EH (cell line): ENCODE measurements around the gene ITCH.
A peak's percentile ranks its signal among the peaks of the same experiment; 100 is the strongest.
"Not testable (repeated sequence)": the region's sequence is repeated elsewhere in the genome, so short reads cannot be mapped to it uniquely, and the experiment has no call there.

ENCODE experiments used
- DNase-seq: peaks from one replicate; pipeline ENCODE4 v3.0.0-alpha.2; 2015; ENCODE audit warnings: low read depth

Gene ITCH

DNA sequence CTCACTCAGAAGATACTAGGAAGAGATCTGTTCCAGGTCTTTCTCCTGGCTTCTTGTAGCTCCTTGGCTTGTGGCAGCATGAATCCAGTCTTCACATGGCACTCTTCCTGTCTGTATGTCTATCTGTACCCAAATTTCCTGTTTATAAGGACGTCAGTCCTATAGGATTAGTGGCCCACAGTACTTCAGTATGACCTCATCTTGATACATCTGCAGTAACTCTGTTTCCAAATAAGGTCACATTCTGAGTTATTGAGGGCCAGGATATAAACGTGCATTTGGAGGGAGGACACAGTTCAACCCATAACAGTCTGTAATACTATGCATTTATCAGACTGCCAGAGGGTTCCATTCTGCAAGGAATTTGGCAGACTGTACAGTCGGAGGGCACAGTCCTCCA, 95.6 kb downstream of the ITCH start:
- DNase-seq: peak; percentile 67

DNA sequence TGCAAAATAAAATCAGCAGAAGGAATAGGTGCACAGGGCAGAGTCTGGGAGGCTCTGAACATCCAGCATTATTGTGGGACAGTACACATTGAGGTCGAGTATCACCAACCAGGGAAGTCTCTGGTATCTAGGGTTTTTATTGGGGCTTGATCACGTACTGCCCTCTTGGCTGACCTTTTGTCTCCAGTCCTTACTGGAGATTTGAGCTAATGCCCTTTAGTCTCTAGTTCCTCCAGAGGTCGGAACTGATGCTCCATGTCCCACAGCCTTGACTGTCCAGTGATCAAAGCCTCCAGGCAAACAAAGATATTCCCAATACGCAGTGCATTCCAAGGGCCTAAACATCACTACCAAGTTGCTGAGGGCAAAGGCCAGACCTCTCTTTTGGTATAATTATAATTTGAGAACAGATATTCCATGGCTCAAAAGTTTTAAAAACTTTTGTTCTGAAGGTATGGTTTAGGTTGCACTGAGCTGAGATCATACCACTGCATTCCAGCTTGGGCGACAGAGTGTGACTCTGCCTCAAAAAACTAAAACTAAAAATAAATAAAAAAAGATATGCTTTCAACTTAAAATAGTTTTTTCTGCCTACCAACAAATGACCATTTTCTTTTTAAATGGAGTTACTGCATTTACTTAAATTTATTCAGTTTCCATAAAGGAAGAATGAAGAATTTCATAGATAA, 96.3 kb downstream of the ITCH start:
- peak; percentile 49 for DNase-seq

DNA sequence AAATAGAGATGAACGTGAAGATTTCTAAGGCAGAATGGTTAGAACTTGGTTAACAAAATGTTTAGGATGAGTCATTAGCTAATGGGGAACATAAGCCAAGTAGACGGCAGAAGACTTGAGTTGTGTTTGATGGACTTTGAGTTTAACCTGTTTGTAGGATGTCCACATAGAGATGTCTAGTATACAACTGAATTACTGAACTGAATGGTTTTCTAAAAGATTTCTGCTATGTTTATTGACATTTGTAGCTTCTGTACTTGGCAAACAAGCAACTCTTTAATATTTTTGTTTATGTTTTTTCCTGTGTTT, 98.7 kb downstream of the ITCH start:
- peak; percentile 19 for DNase-seq

DNA sequence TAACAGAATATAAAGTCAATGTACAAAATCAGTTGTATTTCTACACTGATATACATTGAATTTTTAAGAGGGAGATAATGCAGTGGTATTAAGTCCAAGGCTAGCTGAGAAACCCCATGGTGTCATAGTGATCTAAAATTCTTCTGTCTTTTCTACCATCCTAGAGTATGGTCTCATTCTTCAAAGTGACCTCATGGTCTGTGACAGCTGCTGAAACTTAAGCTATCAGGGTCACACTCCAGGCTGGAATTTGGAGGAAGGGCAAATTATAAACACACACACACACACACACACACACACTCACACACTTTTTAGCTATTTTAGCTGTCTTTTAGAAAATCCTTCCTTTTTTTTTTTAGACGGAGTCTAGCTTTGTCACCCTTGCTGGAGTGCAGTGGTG, 105.9 kb downstream of the ITCH start:
- peak; percentile 19 for DNase-seq

DNA sequence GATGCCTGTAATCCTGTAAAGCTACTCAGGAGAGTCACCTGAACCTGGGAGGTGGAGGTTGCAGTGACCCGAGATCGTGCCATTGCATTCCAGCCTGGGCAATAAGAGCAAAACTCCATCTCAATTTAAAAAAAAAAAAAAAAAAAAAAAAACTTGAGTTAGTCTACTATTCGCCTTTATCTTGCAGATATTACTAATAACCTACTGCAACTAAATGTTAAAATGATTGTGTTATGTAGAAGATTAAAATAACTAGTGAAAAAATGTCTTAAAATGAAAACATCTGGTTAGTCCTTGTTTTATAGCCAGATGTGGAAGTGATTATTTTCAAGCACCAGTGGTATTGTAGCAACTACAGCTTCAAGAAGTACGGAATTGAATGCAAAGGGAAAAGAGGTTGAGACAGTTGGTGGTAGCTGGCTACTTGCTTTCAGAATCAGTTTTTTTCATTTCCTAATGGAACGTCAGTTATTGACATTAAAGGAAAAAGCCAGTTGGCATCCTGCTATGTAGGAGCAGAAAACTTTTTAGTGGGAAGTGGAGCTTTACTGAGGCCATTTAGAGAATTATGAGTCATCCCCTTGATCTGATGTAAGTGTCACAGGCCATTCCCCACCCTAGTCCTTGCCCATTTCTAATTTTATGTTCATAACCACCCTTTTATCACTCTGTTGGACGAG, 109.3 kb downstream of the ITCH start:
- DNase-seq: peak; percentile 82

DNA sequence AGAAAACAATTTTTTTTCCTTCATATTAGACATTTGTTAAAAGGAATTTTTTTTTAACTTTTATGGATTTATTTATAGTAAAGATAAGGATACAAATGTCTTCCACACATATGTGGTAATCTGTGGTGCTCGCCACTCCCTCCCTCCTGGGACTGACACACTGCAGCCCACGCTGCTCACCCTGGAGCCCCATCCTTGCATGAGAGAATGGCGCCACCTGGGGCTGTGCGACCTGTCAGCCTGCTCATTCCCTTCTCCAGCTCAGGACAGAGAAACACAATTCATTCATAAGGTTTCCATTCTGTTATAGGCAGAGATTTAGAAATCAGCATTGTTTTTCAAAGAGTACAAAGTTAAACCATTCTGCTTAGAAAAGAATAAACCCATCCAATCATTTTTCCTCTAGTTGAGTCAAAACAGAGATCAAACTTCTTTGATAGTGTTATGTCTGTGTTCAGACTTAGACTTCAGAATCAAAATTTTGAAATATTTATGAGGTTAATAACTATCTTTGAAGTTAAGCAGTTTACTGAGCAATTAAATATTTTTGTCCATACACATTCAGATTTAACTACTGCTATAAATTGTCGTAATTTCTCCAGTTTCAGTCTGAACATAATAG, 110.3 kb downstream of the ITCH start:
- peak; percentile 41 for DNase-seq

DNA sequence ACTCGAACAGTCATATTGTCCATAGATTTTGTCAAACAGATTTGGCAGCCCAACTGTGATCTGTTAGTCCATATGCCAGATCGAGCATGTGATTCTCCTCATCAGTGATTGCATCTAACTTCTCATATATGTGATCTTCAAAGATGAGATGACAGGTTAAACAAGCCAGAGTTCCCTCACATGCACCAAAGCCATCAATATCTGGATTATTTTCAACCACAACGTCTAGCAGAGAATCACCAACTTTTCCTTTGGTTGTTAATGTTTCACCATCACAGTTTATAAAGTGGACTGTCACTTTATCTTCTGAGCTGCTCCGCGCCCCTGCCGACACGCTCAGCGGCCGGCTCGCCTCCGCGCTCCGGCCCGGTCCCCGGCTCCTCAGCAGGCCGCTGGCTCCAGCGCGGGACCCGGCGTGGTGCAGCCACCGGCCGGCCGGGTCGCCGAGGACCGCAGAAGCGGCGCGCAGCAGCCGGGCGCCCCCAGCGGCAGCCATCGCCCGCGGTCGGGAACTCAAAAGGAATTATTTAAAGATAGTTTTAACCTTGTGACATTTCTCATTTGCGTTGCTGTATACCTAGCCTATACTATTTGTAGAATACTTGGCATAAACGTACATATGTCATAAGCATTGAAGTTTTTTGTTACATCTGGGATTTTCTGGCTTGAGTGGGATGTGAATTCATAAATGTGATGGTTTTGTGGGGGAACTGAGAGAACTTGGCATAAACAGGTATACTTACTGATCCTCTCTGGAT, 113.1 kb downstream of the ITCH start:
- peak; percentile 62 for DNase-seq

DNA sequence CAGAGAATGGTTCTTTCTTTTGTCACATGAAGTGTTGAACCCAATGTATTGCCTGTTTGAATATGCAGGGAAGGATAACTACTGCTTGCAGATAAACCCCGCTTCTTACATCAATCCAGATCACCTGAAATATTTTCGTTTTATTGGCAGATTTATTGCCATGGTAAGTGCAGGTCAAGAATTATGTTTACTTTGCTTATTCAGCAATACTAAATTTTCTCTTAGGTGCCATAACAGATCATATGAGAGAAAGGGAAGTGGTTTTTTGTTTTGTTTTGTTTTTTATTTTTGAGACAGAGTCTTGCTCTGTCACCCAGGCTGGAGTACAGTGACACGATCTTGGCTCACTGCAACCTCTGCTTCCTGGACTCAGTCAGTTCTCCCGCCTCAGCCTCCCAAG, 116.6 kb downstream of the ITCH start:
- no peak for DNase-seq

DNA sequence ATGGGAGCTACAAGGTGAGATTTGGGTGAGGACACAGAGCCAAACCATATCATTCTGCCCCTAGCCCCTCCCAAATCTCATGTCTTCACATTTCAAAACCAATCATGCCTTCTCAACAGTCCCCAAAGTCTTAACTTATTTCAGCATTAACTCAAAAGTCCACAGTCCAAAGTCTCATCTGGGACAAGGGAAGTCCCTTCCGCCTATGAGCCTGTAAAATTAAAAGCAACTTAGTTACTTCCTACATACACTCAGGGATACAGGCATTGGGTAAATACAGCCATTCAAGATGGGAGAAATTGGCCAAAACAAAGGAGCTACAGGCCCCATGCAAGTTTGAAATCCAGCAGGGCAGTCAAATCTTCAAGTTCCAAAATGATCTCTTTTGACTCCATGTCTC, 119.1 kb downstream of the ITCH start:
- not testable (repeated sequence) for DNase-seq

DNA sequence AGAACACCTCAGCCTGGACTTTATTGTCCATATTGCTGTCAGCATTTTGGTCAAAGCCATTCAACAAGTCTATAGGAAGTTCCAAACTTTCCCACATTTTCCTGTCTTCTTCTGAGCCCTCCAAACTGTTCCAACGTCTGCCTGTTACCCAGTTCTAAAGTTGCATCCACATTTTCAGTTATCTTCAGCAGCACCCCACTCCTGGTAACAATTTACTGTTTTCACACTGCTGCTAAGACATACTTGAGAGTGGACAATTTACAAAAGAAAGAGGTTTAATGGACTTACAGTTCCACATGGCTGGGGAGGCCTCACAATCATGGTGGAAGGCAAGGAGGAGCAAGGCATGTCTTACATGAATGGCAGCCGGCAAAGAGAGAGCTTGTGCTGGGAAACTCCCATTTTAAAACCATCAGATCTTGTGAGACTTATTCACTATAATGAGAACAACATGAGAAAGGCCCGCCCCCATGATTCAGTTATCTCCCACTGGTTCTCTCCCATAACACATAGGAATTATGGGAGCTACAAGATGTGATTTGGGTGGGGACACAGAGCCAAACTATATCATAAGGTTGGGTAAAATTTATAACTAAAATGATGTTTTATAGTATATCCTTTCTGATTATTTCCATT, 120.6 kb downstream of the ITCH start:
- not testable (repeated sequence) for DNase-seq

DNA sequence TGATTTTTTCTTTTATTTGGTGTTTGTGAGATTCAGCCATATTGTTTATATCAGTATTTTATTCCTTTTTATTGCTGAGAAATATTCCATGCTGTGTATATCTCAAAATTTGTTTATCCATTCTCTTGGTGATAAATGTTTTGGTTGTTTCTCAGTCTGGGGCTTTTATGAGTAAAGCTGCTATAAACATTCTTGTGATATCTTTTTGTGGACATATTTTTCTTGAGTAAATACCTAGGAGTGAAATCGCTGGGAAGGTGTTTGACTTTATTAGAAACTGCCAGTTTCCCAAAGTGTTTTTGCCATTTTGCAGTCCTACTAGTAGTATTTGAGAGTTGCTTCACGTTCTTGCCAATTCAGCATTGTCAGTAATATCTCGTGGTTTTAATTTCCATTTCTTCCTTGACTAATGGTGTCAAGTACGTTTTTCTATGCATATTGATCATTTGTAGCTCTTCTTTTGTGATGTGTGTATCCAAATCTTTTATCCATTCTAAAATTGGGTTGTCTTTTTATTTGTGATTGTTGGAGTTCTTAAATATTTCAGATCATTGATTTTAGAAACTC, 122.1 kb downstream of the ITCH start:
- no peak for DNase-seq

DNA sequence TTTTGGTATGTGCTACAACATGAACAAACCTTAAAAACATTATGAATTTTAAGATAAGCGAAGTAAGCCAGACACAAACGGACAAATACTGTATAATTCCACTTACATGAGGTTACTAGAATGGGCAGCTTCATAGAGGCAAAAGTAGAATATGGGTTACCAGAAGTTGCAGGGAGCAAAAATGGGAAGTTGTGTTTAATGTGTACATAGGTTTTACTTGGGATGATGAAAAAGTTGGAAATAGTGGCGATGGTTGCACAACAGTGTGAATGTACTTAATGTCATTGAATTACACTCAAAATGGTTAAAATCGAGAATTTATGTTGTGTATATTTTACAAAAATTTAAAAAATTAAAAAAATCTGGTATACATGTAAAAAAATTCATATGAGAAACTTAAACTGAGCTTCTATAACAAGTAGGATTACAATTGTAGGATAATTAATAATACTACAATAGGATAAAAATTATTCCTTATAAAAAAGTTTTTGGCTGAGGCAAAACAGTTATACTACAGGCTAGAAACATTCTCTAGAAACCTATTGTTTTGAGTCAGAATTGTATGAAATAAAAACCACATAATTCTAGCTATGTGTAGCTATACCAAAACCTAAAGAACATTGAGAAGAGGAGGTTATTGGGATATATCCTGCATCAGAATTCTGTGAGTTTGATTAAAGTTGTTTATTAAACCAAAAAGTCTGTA, 128.3 kb downstream of the ITCH start:
- DNase-seq: no peak

DNA sequence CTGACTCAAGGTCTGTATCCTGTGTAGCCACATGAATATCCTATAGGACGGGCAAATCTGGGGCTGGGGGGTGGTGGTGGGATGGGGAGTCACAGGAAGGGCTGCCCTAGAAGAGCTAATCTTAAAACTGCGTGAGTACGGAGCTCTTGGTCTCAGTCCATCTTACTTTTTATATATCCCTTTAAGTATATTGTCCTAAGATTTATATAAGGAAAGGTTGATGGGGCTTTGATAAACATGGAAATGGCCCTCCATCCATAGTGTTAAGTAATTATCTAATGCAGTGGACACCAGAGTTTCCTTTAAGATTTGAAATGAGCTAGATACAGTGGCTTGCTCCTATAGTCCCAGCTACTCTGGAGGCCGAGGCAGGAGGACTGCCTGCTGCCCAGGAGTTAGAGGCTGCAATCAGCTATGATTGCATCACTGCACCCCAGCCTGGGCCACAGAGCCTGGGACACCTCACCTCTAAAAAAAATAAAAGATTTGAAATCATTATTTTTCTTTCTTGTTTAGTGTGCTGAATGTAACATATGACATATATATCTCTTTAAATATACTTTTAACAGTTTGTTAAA, 128.9 kb downstream of the ITCH start:
- no peak for DNase-seq

DNA sequence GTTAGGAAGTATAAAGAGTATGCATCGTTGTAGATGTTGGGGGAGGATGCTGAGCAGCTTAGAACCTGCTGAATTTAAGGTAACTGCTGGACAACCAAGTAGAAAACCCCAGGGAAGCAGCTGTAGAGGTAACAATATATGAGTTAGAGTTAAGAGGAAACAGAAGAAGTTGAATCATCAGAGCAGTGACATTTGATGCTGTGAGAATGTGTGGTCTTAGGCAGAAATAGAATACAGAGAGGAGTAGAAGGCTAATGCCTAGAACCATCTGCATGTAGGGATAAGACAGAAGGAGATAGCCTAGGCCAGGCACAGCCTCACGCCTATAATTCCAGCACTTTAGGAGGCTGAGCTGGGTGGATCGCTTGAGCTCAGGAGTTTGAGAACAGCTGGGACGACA, 130.6 kb downstream of the ITCH start:
- DNase-seq: no peak

DNA sequence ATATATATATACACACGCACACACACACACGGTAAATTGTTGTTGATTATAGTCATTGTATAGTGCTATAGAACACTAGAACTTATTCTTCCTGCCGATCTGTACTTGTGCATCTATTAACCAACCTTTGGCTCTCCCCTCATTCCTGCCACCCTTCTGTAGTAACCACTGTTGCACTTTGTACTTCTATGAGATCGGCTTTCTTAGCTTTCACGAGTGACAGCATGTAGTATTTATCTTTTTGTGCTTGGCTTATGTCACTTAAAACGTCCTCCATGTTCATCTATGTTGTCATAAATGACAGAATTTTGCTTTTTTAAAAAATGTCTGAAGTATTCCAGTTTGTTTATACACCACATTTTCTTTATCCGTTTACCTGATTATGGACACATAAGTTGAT, 132.2 kb downstream of the ITCH start:
- DNase-seq: no peak

DNA sequence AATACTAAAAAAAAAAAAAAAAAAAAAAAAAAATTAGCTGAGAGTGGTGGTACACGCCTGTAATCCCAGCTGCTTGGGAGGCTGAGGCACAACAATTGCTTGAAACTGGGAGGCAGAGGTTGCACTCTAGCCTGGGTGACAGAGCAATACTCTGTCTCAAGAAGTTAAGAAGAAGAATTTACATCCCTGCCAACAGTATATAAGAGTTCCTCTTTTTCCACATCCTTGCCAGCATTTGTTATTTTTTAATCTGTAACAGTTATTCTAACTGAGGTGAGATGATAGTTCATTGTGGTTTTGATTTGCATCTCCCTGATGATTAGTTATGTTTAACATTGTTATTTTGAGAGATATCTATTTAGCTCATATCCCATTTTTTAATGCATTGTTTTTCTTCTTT, 132.8 kb downstream of the ITCH start:
- no peak for DNase-seq

DNA sequence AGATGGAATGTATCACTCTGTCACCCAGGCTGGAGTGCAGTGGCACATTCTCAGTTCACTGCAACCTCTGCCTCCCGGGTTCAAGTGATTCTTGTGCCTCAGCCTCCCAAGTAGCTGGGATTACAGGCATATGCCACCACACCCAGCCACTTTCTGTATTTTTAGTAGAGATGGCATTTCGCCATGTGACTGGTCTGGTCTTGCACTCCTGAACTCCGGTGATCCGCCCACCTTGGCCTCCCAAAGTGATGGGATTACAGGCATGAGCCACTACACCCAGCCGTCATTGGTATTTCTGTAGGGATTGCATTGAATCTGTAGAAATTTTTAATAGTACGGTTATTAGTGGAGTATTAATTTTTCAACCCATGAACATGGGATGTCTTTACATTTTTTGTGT, 134.5 kb downstream of the ITCH start:
- DNase-seq: not testable (repeated sequence)

DNA sequence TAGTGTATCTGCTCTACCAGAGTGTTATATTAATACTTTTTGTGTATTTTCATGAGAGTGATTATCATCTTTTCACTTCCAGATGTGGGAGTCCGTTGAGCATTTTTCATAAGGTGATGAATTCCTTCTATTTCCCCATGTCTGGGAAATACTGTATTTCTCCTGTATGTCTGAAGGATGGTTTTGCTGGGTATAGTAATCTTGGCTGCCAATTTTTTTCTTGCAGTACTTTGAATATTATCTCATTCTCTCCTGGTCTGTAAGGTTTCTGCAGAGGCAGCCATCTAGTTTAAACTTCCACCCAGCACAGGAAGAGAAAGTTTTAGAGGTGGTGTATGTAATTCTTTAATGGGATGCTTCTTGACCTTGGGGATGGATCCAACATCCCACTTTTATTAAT, 137.8 kb downstream of the ITCH start:
- DNase-seq: no peak

DNA sequence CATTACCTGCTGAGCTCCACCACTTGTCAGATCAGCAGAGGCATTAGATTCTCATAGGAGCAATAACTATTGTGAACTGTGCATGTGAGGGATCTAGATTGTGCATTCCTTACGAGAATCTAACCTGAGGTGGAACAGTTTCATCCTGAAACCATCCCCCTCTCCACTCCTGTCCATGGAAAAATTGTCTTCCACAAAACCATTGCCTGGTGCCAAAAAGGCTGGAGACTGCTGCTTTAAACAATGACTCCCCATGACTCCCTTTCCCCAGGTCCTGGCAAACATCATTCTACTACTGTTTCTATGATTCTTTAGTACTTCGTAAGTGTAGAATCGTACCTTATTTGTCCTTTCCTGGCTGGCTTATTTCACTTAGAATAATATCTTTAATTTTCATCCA, 143.4 kb downstream of the ITCH start:
- no peak for DNase-seq

DNA sequence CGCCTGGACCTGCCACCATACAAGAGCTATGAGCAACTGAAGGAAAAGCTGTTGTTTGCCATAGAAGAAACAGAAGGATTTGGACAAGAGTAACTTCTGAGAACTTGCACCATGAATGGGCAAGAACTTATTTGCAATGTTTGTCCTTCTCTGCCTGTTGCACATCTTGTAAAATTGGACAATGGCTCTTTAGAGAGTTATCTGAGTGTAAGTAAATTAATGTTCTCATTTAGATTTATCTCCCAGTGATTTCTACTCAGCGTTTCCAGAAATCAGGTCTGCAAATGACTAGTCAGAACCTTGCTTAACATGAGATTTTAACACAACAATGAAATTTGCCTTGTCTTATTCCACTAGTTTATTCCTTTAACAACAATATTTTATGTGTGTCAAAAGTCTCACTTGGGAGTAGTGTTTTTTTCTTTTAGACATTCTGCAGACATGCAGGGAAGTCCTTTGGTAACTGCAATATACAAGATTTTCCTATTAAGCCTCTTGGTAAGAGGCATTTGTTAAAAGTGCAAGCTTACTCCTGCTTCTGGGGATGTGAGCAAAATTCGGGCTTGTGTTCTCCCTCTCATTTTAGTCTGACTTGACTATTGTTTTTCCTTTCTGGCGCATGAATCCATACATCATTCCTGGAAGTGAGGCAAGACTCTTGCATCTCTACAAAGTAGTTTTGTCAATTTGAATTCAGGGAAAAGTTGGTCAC, 144.8 kb downstream of the ITCH start:
- DNase-seq: no peak
